Measurements from ENCODE around the gene ANKDD1B.
A peak's percentile ranks its signal among the peaks of the same experiment; 100 is the strongest.

Gene ANKDD1B

GRCh38 chr5:75668977-75669689, 57.9 kb downstream of the ANKDD1B start:
- DNase-seq (ENCODE audit: low spot score in 2 of 2): peak in 1 of 2 donors; percentile 23
- peak overlapping the region; percentile 77 for H3K4me3 Mint-ChIP-seq
- ATAC-seq (replicated peaks; ENCODE audit: extremely low read depth, poor library complexity, severe bottlenecking): peak; percentile 81
- H3K9me3 Mint-ChIP-seq: no peaks in the 10 kb centered on the region
- H3K27ac Mint-ChIP-seq (ENCODE audit: low read depth): peak overlapping the region; percentile 72
- H3K36me3 Mint-ChIP-seq (ENCODE audit: insufficient read depth): peaks cover 11% of the 10 kb centered on the region
- H3K4me1 Mint-ChIP-seq: peaks cover 13% of the 10 kb centered on the region
- H3K27me3 Mint-ChIP-seq: no peaks in the 10 kb centered on the region

DNA sequence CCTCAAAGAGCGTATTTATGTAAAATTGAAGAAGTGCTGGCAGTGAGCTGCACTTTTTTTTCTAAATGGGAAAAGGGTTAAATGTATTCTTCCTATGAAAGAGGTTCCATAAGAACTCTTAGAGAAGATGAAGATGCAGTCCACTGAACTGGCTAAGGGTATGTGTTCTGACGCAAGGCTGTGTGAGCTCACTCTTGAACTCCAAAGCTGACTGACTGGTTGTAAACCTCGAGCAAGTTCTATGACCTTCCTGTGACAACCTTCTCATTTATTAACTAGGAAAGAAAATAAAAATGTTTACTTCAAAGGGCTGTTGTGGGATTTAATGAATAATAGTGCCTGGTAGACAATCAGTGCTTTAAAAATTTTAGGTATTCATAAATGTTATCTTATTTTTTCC, 59.3 kb downstream of the ANKDD1B start:
- DNase-seq (ENCODE audit: low spot score in 2 of 2) (no peak), ATAC-seq (replicated peaks; ENCODE audit: extremely low read depth, poor library complexity, severe bottlenecking) (no peak)
- Mint-ChIP-seq H3K27me3 (no peaks in the 10 kb centered on the region), H3K27ac (ENCODE audit: low read depth) (no peak overlapping the region), H3K4me1 (peaks cover 13% of the 10 kb centered on the region), H3K4me3 (no peak overlapping the region), H3K36me3 (ENCODE audit: insufficient read depth) (peaks cover 15% of the 10 kb centered on the region), H3K9me3 (no peaks in the 10 kb centered on the region)

- DNase-seq (ENCODE audit: low spot score in 2 of 2) (no peak), ATAC-seq (replicated peaks; ENCODE audit: extremely low read depth, poor library complexity, severe bottlenecking) (no peak)
- Mint-ChIP-seq H3K27me3 (no peaks in the 10 kb centered on the region), H3K4me1 (peaks cover 13% of the 10 kb centered on the region), H3K4me3 (no peak overlapping the region), H3K36me3 (ENCODE audit: insufficient read depth) (peaks cover 15% of the 10 kb centered on the region), H3K9me3 (no peaks in the 10 kb centered on the region), H3K27ac (ENCODE audit: low read depth) (no peak overlapping the region)
Observed at GRCh38 chr5:75671506-75671905, 60.3 kb downstream of the ANKDD1B start.

- ATAC-seq (replicated peaks; ENCODE audit: extremely low read depth, poor library complexity, severe bottlenecking) (no peak), DNase-seq (ENCODE audit: low spot score in 2 of 2) (no peak)
- no peak overlapping the region for H3K4me3 Mint-ChIP-seq
- H3K27me3 Mint-ChIP-seq: no peaks in the 10 kb centered on the region
- H3K36me3 Mint-ChIP-seq (ENCODE audit: insufficient read depth): peaks cover 18% of the 10 kb centered on the region
- H3K4me1 Mint-ChIP-seq: peaks cover 13% of the 10 kb centered on the region
- no peaks in the 10 kb centered on the region for H3K9me3 Mint-ChIP-seq
- no peak overlapping the region for H3K27ac Mint-ChIP-seq (ENCODE audit: low read depth)
Observed at GRCh38 chr5:75672616-75673015, 61.4 kb downstream of the ANKDD1B start.

GRCh38 chr5:75675783-75676182, 64.5 kb downstream of the ANKDD1B start:
- no peak for DNase-seq (ENCODE audit: low spot score in 2 of 2)
- Mint-ChIP-seq H3K27ac (ENCODE audit: low read depth) (no peak overlapping the region), H3K27me3 (no peaks in the 10 kb centered on the region), H3K4me1 (no peaks in the 10 kb centered on the region), H3K4me3 (no peak overlapping the region), H3K9me3 (no peaks in the 10 kb centered on the region), H3K36me3 (ENCODE audit: insufficient read depth) (peaks cover 17% of the 10 kb centered on the region)
- ATAC-seq (replicated peaks; ENCODE audit: extremely low read depth, poor library complexity, severe bottlenecking): no peak

DNA sequence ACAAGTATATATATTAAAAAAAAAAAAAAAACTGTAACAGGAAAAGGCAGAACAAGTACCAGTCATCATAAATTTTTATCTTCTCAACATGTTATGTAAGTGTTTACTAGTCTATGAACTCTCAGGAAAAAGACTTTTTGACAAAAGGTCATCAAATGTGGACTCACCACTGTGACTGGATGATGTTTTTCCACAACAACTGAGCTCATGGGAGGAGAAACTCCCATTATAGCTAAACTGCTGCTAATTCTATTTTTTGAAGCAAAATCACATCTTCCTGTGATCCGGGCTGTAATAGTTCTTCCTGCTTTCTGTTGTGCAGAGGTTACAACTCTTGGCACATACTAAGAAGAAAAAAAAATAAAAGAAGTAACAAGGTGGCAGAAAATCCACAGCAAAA, 66.4 kb downstream of the ANKDD1B start:
- ATAC-seq (replicated peaks; ENCODE audit: extremely low read depth, poor library complexity, severe bottlenecking): no peak
- peaks cover 15% of the 10 kb centered on the region for H3K36me3 Mint-ChIP-seq (ENCODE audit: insufficient read depth)
- DNase-seq (ENCODE audit: low spot score in 2 of 2): no peak
- H3K9me3 Mint-ChIP-seq: no peaks in the 10 kb centered on the region
- no peaks in the 10 kb centered on the region for H3K27me3 Mint-ChIP-seq
- no peak overlapping the region for H3K27ac Mint-ChIP-seq (ENCODE audit: low read depth)
- no peaks in the 10 kb centered on the region for H3K4me1 Mint-ChIP-seq
- H3K4me3 Mint-ChIP-seq: no peak overlapping the region

GRCh38 chr5:75678155-75678554, 66.9 kb downstream of the ANKDD1B start:
- Mint-ChIP-seq H3K4me1 (no peaks in the 10 kb centered on the region), H3K4me3 (no peak overlapping the region), H3K27me3 (no peaks in the 10 kb centered on the region), H3K36me3 (ENCODE audit: insufficient read depth) (peaks cover 14% of the 10 kb centered on the region), H3K9me3 (no peaks in the 10 kb centered on the region), H3K27ac (ENCODE audit: low read depth) (no peak overlapping the region)
- DNase-seq (ENCODE audit: low spot score in 2 of 2) (no peak), ATAC-seq (replicated peaks; ENCODE audit: extremely low read depth, poor library complexity, severe bottlenecking) (no peak)

DNA sequence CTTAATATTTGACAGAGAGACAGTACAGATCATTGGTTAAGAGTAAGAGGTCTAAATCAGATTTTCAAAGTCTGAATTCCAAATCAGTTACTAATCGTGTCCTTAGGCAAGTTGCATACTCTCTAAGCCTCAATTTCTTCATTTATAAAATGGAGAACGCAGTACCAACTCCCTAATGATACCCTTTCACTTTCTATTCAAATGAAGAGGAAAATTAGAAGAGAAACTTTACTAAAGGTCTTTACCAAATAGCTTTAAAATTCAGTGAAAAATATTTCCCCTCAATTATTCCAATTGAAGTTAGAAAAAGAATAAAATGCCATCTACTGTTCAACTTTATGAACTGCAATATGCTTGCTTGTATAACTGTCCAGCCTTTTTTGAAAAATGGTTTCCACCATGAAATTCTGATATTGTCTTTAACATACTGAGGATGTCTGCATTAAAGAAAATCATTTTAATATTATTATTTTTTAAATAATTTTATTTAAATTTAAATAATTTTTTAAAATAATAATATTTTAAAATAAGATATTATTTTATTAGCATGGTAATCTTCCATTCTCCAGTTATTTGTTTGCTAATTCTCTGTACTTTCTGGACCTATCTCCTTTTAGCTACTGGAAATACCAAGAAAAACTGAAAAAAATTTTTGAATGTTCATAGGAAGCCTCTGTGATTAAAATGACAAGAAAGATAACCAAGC, 70.0 kb downstream of the ANKDD1B start:
- H3K9me3 Mint-ChIP-seq: no peaks in the 10 kb centered on the region
- DNase-seq (ENCODE audit: low spot score in 2 of 2): no peak
- peaks cover 25% of the 10 kb centered on the region for H3K36me3 Mint-ChIP-seq (ENCODE audit: insufficient read depth)
- no peak overlapping the region for H3K27ac Mint-ChIP-seq (ENCODE audit: low read depth)
- H3K4me3 Mint-ChIP-seq: no peak overlapping the region
- ATAC-seq (replicated peaks; ENCODE audit: extremely low read depth, poor library complexity, severe bottlenecking): peak; percentile 49
- H3K27me3 Mint-ChIP-seq: no peaks in the 10 kb centered on the region
- H3K4me1 Mint-ChIP-seq: no peaks in the 10 kb centered on the region

DNA sequence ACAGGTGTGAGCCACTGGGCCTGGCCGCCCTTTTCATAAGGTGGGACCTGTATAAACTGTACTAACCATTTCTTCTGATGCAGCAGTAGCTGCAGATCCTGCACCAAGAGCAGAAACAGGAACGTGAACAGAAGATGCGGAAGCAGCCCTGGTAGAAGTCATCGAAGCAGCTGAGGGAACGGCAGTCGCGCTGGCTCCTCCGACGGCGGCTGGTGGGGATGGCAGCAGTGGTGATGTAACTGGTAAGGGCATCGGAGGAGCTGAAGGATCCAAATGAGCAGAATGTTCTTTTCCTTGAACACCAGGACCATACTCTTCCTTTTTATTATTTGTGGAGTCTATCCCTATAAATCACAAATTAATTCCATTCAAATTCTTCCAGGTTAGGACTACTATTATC, 73.9 kb downstream of the ANKDD1B start:
- ATAC-seq (replicated peaks; ENCODE audit: extremely low read depth, poor library complexity, severe bottlenecking) (no peak), DNase-seq (ENCODE audit: low spot score in 2 of 2) (no peak)
- Mint-ChIP-seq H3K9me3 (no peaks in the 10 kb centered on the region), H3K4me1 (no peaks in the 10 kb centered on the region), H3K36me3 (ENCODE audit: insufficient read depth) (peaks cover 32% of the 10 kb centered on the region), H3K27me3 (no peaks in the 10 kb centered on the region), H3K27ac (ENCODE audit: low read depth) (no peak overlapping the region), H3K4me3 (no peak overlapping the region)

DNA sequence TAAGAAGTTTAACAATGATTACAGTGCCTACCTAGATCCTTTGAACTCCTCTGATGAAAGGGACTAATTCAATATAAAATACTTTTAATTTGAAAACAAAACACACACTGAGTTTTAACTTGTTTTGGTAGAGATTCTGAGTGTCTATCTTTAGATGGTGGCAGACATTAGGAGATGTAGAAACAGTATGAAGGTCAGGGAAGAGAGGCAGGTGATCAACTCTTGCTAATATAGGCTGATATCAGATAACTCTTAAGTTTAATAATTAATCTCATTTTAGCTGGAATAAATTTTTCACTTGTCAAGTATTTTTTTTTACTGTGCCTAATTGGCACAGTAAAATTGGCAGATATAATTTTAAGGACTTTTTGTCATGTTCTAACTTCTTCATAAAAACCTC, 75.2 kb downstream of the ANKDD1B start:
- DNase-seq (ENCODE audit: low spot score in 2 of 2) (no peak), ATAC-seq (replicated peaks; ENCODE audit: extremely low read depth, poor library complexity, severe bottlenecking) (no peak)
- H3K4me1 Mint-ChIP-seq: peaks cover 6% of the 10 kb centered on the region
- peaks cover 32% of the 10 kb centered on the region for H3K36me3 Mint-ChIP-seq (ENCODE audit: insufficient read depth)
- no peaks in the 10 kb centered on the region for H3K27me3 Mint-ChIP-seq
- H3K4me3 Mint-ChIP-seq: no peak overlapping the region
- no peaks in the 10 kb centered on the region for H3K9me3 Mint-ChIP-seq
- H3K27ac Mint-ChIP-seq (ENCODE audit: low read depth): no peak overlapping the region

DNA sequence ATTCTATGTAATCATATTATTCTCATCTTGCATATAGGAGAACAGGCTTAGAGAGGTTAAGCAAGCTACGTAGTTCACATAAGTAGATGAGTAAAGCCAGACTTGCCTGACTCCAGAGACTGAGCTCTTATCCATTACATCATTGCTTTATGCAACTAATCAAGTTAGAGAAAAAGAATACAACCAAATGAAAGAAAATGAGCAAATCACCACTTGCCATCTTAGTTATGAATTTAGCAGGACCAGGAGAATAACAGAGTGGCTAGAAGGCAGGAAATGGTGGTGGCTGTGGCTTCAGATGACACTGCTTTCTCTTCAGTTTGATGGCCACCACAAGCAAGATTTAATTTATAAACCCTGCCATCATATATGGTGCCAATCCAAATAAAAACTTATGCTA, 79.4 kb downstream of the ANKDD1B start:
- H3K4me1 Mint-ChIP-seq: peaks cover 6% of the 10 kb centered on the region
- no peaks in the 10 kb centered on the region for H3K27me3 Mint-ChIP-seq
- no peaks in the 10 kb centered on the region for H3K9me3 Mint-ChIP-seq
- ATAC-seq (replicated peaks; ENCODE audit: extremely low read depth, poor library complexity, severe bottlenecking) (peak; percentile 52), DNase-seq (ENCODE audit: low spot score in 2 of 2) (no peak)
- H3K36me3 Mint-ChIP-seq (ENCODE audit: insufficient read depth): peaks cover 30% of the 10 kb centered on the region
- H3K4me3 Mint-ChIP-seq: no peak overlapping the region
- no peak overlapping the region for H3K27ac Mint-ChIP-seq (ENCODE audit: low read depth)

DNA sequence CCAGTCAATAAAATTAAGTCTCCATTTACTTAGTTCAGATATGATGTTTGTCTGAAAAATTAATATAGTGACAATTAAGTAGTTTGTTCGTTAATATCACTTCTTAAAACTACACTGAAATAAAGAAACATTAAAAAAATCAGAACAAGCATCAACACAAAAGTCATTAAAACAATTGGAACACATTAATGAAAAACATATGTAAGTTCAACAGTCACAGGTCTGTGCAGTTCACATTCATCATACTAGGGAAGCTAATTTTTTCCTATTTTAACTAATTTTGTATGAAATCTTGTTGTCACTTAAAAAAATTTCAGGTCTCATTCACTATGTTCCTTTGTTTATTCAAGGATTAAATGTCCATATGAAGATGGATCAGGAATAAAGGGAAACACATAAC, 83.5 kb downstream of the ANKDD1B start:
- no peak overlapping the region for H3K4me3 Mint-ChIP-seq
- peaks cover 22% of the 10 kb centered on the region for H3K4me1 Mint-ChIP-seq
- no peak for ATAC-seq (replicated peaks; ENCODE audit: extremely low read depth, poor library complexity, severe bottlenecking)
- H3K36me3 Mint-ChIP-seq (ENCODE audit: insufficient read depth): peaks cover 22% of the 10 kb centered on the region
- H3K9me3 Mint-ChIP-seq: no peaks in the 10 kb centered on the region
- no peaks in the 10 kb centered on the region for H3K27me3 Mint-ChIP-seq
- H3K27ac Mint-ChIP-seq (ENCODE audit: low read depth): no peak overlapping the region
- no peak for DNase-seq (ENCODE audit: low spot score in 2 of 2)
